Right lobe of liver (tissue), 6 donors: ENCODE data around the gene SLC17A5. TPM values are rescaled to one million over a fixed set of nuclear protein-coding genes. Genes with fewer than 3 reads are reported as not detected.
A peak's percentile ranks its signal among the peaks of the same experiment; 100 is the strongest.

ENCODE experiments used
- ATAC-seq, 4 donors: fragments of 200-7000 bp; cut with Tn5 transposase; one replicate each; pipeline ENCODE4 v1.9.1; 2020; ENCODE audit warnings: mild to moderate bottlenecking in 4 of 4, moderate library complexity in 4 of 4
- DNase-seq, 3 donors: peaks; one replicate each; pipeline ENCODE4 v3.0.0-alpha.2; 2020
- H3K27ac ChIP-seq, 3 donors: fragments of 200-600 bp; one replicate each; pipeline ENCODE4 v1.8.0; 2022
- H3K27me3 ChIP-seq, 2 donors: fragments of 200-600 bp; one replicate each; pipeline ENCODE4 v1.8.0; 2022
- H3K36me3 ChIP-seq, 4 donors: fragments of 200-600 bp; sonication (generic) in 1 of 4; one replicate each; pipeline versions ENCODE4 v1.5.1 to v1.8.0; 2017 to 2022; ENCODE audit warnings: control low read depth in 1 of 4
- H3K4me1 ChIP-seq, 4 donors: fragments of 200-600 bp; sonication (generic) in 1 of 4; one replicate each; pipeline versions ENCODE4 v1.5.1 to v1.8.0; 2017 to 2022; ENCODE audit warnings: control low read depth in 1 of 4
- H3K4me3 ChIP-seq, 3 donors: fragments of 200-600 bp; one replicate each; pipeline ENCODE4 v1.8.0; 2022
- H3K9me3 ChIP-seq, 4 donors: fragments of 200-600 bp; sonication (generic) in 1 of 4; one replicate each; pipeline versions ENCODE4 v1.5.1 to v1.8.0; 2017 to 2022; ENCODE audit warnings: control low read depth in 1 of 4
- POLR2A ChIP-seq: fragments of 450-650 bp; IDR thresholded peaks from one replicate; pipeline ENCODE4 v1.6.1; 2017; ENCODE audit warnings: antibody characterized with exemption, mild to moderate bottlenecking
- WGBS: methylation state at CpG from one replicate; pipeline ENCODE4 v1.1.6; 2018; ENCODE audit warnings: low coverage, low lambda C conversion rate; ENCODE audit not compliant: insufficient coverage; ENCODE audit errors: missing lambda C conversion rate; 5-methylcytosine and 5-hydroxymethylcytosine counted together
- intact Hi-C, 2 donors: fragments of 100-400 bp; cut with DNase I; formaldehyde crosslinking; loops; one replicate each; pipeline versions ENCODE4 v1.11.2 to v1.14.1; 2022
- total RNA-seq, 6 experiments: library from RNA; depleted of rRNA in 2 of 6; stranded (reverse); fragments of >200 nt in 2 of 6; fragmentation: NEBNext Ultra II Directional in 3 of 6; extraction: Animal tissue kit (Norgen Biotek cat#: 25700) in 3 of 6; gene quantifications; one replicate each; pipeline versions ENCODE4 v1.1.0 to v1.2.4, GENCODE V29; 2016 to 2023
- TF ChIP-seq, protein P1 (sequence below), 4 donors: fragments of 200-600 bp in 3 of 4; fragments of 450-650 bp in 1 of 4; IDR thresholded peaks; one replicate each; pipeline versions ENCODE4 v1.5.1 to v1.8.0; 2016 to 2022; ENCODE audit warnings: antibody characterized with exemption in 4 of 4, mild to moderate bottlenecking in 2 of 4
- donor health status: DM: no; HTN: yes; CAD: no.
- donor health status: DM: no; HTN: no; CAD: no.
- donor health status: DM: no; HTN: no; CAD: no.
- donor health status: DM: no; HTN: yes; CAD: no.
- donor health status: DM: no; HTN: yes; CAD: no.

The SLC17A5 gene
- total RNA-seq, 6 experiments from 2014 or later = 12.8 to 23.9 (median 15.2) TPM

DNA sequence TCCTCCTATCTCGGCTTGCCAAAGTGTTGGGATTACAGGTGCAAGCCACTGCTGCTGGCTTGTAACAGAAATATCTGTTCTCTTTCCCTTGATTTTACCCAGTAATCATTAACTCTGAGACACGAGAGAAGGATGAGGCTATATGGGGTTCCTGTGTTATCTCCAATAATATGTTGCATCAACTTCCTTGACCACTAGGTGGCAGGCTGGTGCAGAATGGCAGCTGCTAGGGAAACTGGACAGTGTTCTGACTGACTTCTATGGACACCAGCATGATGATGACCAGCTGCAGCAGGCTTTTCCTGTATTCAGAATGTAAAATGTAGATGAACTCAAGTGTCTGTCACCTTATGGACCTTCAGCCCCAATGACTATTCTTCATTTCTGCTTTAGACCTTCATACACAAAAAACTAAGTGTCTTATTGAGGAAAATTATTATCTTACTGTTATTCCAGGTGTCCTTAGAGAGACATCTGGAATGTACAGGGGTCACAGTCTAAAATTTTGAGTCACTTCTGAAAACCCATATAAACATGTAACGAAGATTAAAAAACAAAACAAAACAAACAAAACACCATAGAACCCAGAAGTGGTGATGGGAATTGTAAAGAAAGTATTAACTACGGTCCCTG is 21.8 kb upstream of the SLC17A5 start:
- Histone ChIP-seq H3K27me3 (no peaks in the 10 kb centered on the region), H3K9me3 (no peaks in the 10 kb centered on the region), H3K36me3 (no peaks in the 10 kb centered on the region), H3K27ac (no peak overlapping the region), H3K4me1 (no peaks in the 10 kb centered on the region), H3K4me3 (no peak overlapping the region)
- 31% methylated on average over 4 of the region's 4 CpGs for WGBS
- TF ChIP-seq, protein P1, sequence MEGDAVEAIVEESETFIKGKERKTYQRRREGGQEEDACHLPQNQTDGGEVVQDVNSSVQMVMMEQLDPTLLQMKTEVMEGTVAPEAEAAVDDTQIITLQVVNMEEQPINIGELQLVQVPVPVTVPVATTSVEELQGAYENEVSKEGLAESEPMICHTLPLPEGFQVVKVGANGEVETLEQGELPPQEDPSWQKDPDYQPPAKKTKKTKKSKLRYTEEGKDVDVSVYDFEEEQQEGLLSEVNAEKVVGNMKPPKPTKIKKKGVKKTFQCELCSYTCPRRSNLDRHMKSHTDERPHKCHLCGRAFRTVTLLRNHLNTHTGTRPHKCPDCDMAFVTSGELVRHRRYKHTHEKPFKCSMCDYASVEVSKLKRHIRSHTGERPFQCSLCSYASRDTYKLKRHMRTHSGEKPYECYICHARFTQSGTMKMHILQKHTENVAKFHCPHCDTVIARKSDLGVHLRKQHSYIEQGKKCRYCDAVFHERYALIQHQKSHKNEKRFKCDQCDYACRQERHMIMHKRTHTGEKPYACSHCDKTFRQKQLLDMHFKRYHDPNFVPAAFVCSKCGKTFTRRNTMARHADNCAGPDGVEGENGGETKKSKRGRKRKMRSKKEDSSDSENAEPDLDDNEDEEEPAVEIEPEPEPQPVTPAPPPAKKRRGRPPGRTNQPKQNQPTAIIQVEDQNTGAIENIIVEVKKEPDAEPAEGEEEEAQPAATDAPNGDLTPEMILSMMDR (IDR thresholded peaks at IDR 0.05) = peak; percentile 76 to 93 (median 92)
- no peak for TF ChIP-seq POLR2A
- intact Hi-C loops = no loop called here
- ATAC-seq (peak; percentile 99 to 100 (median 100)), DNase-seq (peak; percentile 53 to 78 (median 64))

DNA sequence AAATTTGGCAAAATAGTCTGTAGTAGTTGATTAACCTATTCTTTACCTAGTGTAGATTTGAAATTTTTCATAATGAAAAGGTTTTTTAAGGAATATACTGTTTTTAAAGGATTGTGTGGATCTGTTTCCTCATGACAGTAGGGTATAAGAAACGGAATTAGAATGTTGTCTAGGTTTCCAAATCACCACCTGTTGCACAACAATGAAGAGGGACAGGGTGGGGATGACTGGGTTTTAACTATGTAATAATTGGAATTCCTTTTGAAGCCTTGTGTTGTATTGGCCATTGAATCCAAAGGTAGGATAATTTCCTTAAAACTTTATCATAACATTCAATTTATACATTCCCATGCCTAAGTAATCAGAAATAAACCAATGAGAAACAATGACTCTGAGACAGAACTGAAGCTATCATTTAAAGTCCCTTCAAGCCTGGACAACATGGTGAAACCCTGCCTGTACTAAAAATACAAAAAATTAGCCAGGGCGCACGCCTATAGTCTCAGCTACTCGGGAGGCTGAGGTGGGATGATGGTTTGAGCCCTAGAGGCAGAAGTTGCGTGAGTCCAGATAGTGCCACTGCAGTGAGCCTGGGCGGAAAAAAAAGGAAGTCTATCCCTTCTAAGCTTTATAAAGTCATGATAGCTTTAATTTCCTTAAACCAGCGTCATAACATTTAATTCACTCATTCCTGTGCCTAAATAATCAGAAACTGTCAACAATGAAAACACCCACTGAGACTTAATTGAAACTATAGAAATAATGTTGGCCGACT is 18.3 kb upstream of the SLC17A5 start:
- no peaks in the 10 kb centered on the region for H3K27me3 ChIP-seq
- no peaks in the 10 kb centered on the region for H3K36me3 ChIP-seq
- H3K9me3 ChIP-seq = no peaks in the 10 kb centered on the region
- 58% methylated on average over 8 of the region's 8 CpGs for WGBS
- DNase-seq (no peak), ATAC-seq (no peak)
- H3K4me1 ChIP-seq = no peaks in the 10 kb centered on the region
- no peak overlapping the region for H3K27ac ChIP-seq
- H3K4me3 ChIP-seq = no peak overlapping the region
- intact Hi-C loops = no loop called here
- TF ChIP-seq, protein P1 (IDR thresholded peaks at IDR 0.05) = no peak
- no peak for TF ChIP-seq POLR2A

DNA sequence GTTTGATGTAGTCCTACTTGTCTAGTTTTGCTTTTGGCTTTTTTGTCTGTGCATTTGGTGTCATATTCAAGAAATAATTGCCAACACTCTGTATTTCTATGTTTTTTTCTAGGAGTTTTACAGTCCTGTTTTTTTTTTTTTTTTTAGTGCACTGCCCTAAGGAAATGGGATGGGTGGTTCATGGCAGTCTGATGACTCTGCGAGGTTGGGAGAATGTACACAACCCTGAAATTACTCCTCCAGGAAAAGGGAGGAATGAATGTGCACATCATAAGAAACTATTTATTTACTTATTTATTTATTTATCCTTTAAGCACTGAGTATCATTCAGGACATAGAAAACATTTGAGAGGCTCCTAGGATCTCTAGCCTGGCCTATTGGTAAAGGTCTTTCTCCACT is 15.2 kb upstream of the SLC17A5 start:
- WGBS = 80% methylated on average over 1 of the region's 1 CpG
- TF ChIP-seq POLR2A = no peak
- TF ChIP-seq, protein P1 (IDR thresholded peaks at IDR 0.05) = no peak
- Histone ChIP-seq H3K4me1 (no peaks in the 10 kb centered on the region), H3K9me3 (no peaks in the 10 kb centered on the region), H3K36me3 (no peaks in the 10 kb centered on the region), H3K27me3 (no peaks in the 10 kb centered on the region), H3K27ac (no peak overlapping the region), H3K4me3 (no peak overlapping the region)
- no peak for ATAC-seq
- no peak for DNase-seq
- intact Hi-C loops = no loop called here

DNA sequence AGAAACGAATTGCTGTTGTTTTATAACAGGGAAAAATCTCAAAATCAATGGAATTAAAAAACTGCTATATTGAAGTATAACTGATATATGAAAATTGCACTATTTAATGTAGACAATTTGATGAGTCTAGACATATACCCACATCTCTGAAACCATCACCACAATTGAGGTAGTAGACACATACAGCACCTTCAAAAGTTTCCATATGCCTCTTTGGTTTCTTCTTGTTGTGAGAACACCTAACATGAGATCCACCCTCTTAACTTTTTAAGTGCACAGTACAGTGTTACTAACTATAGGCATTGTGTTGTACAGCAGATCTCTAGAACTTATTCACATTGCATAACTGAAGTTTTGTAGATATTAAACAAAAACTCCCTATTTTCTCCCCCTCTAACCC is 14.0 kb upstream of the SLC17A5 start:
- Histone ChIP-seq H3K4me1 (no peaks in the 10 kb centered on the region), H3K4me3 (no peak overlapping the region), H3K36me3 (no peaks in the 10 kb centered on the region), H3K27me3 (no peaks in the 10 kb centered on the region), H3K9me3 (no peaks in the 10 kb centered on the region), H3K27ac (no peak overlapping the region)
- intact Hi-C loops = no loop called here
- DNase-seq = no peak
- ATAC-seq = no peak
- WGBS = 24% methylated on average over 1 of the region's 1 CpG
- TF ChIP-seq, protein P1 (IDR thresholded peaks at IDR 0.05) = no peak
- TF ChIP-seq POLR2A = no peak
